ENCODE results near the gene CST9. TPM values are rescaled to one million over a fixed set of nuclear protein-coding genes. Genes with fewer than 3 reads are reported as not detected.

Gene CST9
- total RNA-seq, 1 donor = not detected

DNA sequence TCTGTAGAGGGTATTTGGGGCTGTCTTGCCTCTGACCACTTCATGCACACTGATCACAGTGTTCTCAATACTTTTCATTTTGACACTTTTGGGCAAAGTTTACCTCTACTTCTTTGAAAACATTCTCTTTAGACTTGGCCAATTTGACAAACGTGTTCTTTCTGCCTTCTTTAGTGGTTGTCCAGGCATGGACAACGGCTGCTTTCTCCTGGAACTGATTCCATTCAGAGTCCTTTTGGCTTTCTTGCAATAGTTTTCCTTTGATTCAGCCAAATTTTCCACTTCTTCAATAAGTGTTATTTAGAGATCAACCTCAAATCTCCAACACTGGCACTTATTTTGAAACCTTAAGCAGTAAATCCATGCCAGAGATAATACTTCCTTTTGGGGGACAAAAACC, 6.7 kb upstream of the CST9 start:
- no peak overlapping the region for H3K4me3 ChIP-seq (ENCODE audit: low read depth, low read length)
- DNase-seq (ENCODE audit: low read depth) = no peak
- TF ChIP-seq, protein P1, sequence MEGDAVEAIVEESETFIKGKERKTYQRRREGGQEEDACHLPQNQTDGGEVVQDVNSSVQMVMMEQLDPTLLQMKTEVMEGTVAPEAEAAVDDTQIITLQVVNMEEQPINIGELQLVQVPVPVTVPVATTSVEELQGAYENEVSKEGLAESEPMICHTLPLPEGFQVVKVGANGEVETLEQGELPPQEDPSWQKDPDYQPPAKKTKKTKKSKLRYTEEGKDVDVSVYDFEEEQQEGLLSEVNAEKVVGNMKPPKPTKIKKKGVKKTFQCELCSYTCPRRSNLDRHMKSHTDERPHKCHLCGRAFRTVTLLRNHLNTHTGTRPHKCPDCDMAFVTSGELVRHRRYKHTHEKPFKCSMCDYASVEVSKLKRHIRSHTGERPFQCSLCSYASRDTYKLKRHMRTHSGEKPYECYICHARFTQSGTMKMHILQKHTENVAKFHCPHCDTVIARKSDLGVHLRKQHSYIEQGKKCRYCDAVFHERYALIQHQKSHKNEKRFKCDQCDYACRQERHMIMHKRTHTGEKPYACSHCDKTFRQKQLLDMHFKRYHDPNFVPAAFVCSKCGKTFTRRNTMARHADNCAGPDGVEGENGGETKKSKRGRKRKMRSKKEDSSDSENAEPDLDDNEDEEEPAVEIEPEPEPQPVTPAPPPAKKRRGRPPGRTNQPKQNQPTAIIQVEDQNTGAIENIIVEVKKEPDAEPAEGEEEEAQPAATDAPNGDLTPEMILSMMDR (IDR thresholded peaks at IDR 0.05; ENCODE audit: insufficient read depth, low read length) = no peak

DNA sequence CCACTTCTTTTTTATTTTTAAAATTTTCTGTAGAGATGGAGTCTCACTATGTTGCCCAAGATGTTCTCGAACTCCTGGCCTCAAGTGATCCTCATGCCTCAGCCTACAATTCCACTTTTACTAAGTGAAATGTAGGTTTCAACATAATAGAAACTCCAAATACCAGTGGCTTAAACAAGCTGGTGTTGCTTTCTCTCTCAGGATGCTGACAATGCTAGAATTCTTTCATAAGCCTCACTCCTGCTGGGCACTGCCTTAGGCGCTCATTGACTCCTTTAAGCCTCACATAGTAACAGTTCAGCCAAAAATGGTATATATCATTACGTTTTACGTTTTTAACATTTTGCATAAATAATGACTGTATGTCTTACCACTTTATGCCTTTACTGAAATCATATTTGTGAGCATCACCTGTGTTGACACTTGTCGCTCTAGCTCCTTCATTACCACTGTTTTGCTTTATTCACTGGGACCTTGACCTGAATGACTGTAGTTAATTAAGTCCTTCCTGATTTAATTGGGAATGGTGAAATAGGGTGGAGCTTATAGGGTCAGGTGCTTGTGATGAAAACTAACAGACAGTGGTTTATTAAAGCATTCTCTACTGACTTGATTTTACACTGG, 3.9 kb upstream of the CST9 start:
- no peak overlapping the region for H3K4me3 ChIP-seq (ENCODE audit: low read depth, low read length)
- TF ChIP-seq, protein P1 (IDR thresholded peaks at IDR 0.05; ENCODE audit: insufficient read depth, low read length) = no peak
- DNase-seq (ENCODE audit: low read depth) = no peak

DNA sequence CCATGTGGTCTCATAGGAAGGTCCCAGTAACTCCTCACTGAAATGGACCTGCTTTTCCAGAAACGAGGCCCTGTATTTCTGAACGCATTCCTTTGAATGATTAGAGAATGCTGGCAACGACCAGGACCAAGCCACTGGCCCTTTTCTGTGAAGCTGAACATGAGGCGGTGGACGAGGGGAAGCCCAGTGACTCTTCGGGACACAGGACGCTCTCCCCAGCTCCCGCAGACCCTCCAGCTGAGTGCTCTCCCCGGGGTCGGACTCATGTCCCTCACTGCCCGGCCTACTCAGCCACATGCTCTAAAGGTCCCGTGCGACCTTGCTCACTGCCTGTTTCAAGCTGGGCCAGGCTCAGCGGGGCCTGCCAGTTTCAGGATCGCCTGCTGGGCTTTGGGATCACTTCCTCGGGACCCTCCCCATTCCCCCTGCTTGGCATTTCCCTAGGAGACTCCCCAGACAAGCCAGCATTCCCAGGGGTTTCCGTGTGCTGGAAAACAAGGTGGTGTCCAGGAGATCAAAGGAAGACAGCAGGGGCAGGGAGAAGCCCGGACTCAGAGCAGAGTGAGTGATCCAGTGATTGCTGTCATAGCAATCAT, 2.6 kb upstream of the CST9 start:
- TF ChIP-seq, protein P1 (IDR thresholded peaks at IDR 0.05; ENCODE audit: insufficient read depth, low read length) = no peak
- no peak overlapping the region for H3K4me3 ChIP-seq (ENCODE audit: low read depth, low read length)
- no peak for DNase-seq (ENCODE audit: low read depth)

DNA sequence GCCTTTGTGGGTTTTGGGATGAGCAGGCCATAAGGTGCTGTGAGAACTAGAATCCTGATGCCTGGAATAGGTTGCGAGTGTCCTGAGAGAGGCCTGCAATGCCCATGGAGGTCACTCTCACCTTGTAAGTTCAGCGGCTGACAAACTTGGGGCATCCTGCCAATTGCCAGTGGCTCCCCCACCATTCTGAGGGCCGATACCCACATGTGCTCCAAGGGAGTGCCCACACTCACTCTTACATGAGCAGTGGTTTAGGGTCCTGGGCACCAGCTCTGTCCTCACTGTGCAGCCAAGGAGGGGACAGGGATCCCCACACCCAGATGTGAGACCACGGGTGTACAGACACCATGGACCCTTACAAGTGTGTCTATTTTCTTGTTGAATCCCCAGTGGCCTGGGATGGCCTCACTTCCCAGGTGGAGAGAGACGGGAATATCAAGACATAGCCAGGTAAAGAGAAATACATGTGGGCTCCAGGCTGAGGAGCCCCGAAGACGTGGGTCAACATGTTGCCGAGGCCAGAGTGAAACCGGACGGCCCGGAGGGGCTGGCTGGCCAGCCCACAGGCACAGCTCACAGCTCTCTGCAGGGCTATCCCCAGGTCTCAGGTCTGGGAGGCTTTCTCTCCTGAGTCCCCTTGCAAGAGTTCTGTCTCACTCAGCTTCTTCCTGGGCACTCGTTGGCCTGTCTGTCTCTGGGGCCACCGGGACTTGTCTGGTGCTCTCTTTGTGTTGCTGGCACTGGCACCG, 2.0 kb upstream of the CST9 start:
- no peak overlapping the region for H3K4me3 ChIP-seq (ENCODE audit: low read depth, low read length)
- TF ChIP-seq, protein P1 (IDR thresholded peaks at IDR 0.05; ENCODE audit: insufficient read depth, low read length) = no peak
- DNase-seq (ENCODE audit: low read depth) = no peak

DNA sequence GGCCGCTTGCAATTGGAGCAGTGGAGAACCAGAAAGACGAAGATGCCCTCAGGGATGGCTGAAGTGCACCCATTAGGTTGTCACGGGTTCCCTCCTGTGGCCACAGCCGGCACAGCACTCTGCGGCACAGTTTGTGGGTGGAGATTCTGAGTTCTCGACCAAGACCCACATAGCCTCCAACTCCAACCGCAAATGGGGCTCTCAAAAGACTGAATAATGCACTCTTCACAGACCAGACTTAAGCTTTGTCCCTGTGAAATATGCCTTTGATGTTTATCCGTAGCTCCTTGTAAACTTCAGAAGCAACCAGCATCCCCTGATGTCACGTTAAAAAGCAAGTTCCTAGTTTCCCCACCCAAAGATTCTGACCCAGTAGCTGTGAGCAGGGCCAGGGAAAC, 934 bp upstream of the CST9 start:
- peak; percentile 78 for DNase-seq (ENCODE audit: low read depth)
- TF ChIP-seq, protein P1 (IDR thresholded peaks at IDR 0.05; ENCODE audit: insufficient read depth, low read length) = peak; percentile 94
- no peak overlapping the region for H3K4me3 ChIP-seq (ENCODE audit: low read depth, low read length)

DNA sequence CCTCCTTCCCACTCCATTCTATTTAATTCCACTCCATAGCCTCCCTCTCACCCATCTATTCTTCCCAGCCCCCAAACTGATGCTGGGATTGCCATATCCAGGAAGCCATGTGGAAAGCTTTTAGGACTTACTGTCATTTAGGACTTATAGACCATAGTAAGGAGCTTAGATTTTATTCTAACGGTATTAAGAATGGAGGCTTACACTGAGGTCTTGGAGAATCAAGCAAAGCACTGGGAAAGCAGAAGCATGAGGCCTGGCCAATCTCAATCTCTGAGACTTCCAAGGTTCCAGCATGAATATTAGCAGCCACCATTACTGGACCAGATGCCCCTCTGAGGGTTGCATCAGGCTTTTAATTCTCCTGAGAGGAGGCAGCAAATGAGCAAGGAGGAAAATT, 1.4 kb downstream of the CST9 start:
- TF ChIP-seq, protein P1 (IDR thresholded peaks at IDR 0.05; ENCODE audit: insufficient read depth, low read length) = no peak
- H3K4me3 ChIP-seq (ENCODE audit: low read depth, low read length) = no peak overlapping the region
- no peak for DNase-seq (ENCODE audit: low read depth)
